ENCODE measurements around the gene SNAI3. TPM values are rescaled to one million over a fixed set of nuclear protein-coding genes. Genes with fewer than 3 reads are reported as not detected.

Gene SNAI3
- total and polyA plus RNA-seq, 12 donors = 0.21 to 8.6 (median 1.3) TPM

DNA sequence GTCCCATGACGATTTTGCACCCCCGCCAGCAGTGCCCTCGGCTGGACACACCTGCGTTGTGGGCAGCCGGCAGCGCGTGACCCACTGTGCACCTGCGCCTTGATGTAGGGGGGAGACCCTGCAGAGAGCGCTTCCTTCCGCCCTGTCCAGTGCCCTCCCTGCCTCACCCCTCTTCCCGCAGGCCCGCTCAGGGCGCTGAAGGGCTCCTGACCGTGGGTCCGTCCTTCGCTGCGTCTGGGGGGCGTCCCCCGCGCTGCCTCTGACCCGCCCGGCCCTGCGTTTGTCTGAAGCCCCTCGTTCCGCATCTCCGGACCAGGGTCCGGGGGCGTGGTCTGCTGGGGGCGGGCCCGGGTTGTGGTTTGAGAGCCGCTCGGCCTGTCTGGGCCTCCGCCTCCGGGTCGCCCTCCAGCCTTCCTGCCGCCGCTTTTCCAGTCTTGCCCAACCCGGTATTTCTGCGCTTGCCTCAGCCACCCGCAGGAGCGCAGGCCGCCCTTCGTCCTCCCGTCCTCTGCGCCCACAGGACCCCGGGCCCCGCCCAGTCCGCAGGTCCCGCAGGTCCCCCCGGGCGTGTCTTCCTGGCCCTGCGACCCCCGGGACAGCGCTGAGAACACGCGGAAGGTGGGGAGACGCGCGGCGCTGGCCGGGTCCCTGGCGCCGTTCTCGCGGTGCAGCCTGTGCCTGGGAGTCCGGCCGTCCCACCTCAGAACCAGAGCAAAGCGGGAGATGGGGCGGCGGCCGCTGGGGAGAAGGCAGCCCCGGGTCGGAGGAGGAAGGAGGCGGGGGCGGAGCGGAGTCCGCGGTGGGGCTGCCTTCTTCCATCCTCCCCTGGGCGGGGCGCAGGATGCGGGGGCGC lies 51.9 kb downstream of the SNAI3 start:
- peak; percentile 38 to 77 (median 54) for ATAC-seq
- peak overlapping the region; percentile 20 to 65 (median 50) for H3K4me3 ChIP-seq

DNA sequence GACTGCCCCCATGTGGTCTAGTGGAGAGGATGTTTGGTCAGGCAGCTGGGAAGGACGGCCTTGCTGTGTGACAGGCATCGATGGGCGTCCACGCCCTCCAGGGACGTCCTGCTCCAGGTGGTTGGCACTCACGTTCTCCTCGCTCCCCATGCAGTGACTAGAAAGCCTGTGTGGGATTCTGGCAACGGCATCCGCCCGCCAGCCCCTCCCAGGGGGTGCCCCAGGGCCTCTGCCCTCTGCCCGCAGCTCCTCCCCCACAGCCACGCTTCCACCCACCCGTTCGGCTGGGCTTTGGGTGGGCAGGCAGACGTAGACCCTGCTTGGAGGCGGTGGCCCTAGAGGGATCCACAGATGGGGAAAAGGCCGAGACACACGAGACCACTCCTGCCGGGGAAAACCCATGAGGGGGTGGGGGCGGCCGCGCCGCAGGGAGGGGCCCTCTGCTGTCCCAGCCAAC lies 52.6 kb downstream of the SNAI3 start:
- DNase-seq = peak in 1 of 2 donors; percentile 22
- intact Hi-C loops (cut with DNase I) = no loop called here
- ATAC-seq = peak in 6 of 8 donors; percentile 12 to 45 (median 34)
- Histone ChIP-seq H3K4me1 (peaks cover 1 to 36% (median 26%) of the 10 kb centered on the region in 9 donors), H3K27ac (peak overlapping the region in 1 of 10 donors; percentile 88), H3K4me3 (peak overlapping the region in 8 of 10 donors; percentile 29 to 65 (median 52)), H3K9me3 (no peaks in the 10 kb centered on the region), H3K27me3 (peaks cover 7 to 39% (median 15%) of the 10 kb centered on the region in 7 donors), H3K36me3 (peaks cover 0 to 45% (median 26%) of the 10 kb centered on the region in 9 donors)
- WGBS, 2 donors = 57 to 67% methylated on average over 23 of the region's 23 CpGs
- TF ChIP-seq CTCF (IDR thresholded peaks at IDR 0.05) = peak in 5 of 9 donors; percentile 17 to 47 (median 29)

More for the DNA sequence above, 51.9 kb downstream of the SNAI3 start:
- TF ChIP-seq CTCF (IDR thresholded peaks at IDR 0.05) = no peak
- H3K27me3 ChIP-seq = peaks cover 13 to 46% (median 22%) of the 10 kb centered on the region in 7 donors
- peak; percentile 51 to 57 for DNase-seq
- intact Hi-C loops (cut with DNase I) = no loop called here
- peak overlapping the region in 4 of 10 donors; percentile 2 to 88 (median 42) for H3K27ac ChIP-seq
- H3K4me1 ChIP-seq = peaks cover 0 to 29% (median 21%) of the 10 kb centered on the region in 9 donors
- peaks cover 0 to 40% (median 26%) of the 10 kb centered on the region in 9 donors for H3K36me3 ChIP-seq
- WGBS, 2 donors = 17 to 20% methylated on average over 78 to 82 of the region's 82 CpGs
- no peaks in the 10 kb centered on the region for H3K9me3 ChIP-seq

DNA sequence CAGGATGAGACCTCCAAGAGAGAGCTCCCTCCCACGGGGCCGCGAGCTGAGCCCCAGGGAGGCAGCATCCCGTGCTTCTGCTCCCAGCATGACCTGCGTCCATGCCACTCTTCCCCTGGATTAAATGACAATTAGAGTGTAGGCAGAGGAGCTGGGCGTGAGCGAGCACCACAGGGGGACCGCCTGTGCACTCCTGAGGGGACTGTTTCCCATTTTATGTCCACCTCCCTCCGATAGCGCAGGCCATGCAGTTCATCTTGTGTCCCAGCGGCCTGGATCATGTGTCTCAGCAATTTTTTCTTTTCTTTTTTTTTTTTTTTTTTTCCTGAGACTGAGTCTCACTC lies 53.7 kb downstream of the SNAI3 start:
- DNase-seq (no peak), ATAC-seq (no peak)
- peaks cover 0 to 27% (median 6%) of the 10 kb centered on the region in 7 donors for H3K27me3 ChIP-seq
- no peak for TF ChIP-seq CTCF (IDR thresholded peaks at IDR 0.05)
- no peak overlapping the region for H3K4me3 ChIP-seq
- H3K4me1 ChIP-seq = peaks cover 4 to 44% (median 26%) of the 10 kb centered on the region in 9 donors
- H3K27ac ChIP-seq = no peak overlapping the region
- H3K9me3 ChIP-seq = no peaks in the 10 kb centered on the region
- WGBS, 2 donors = 89 to 92% methylated on average over 11 of the region's 11 CpGs
- H3K36me3 ChIP-seq = peaks cover 0 to 55% (median 26%) of the 10 kb centered on the region in 9 donors
- intact Hi-C loops (cut with DNase I) = no loop called here

- H3K27me3 ChIP-seq = peaks cover 0 to 22% (median 4%) of the 10 kb centered on the region in 7 donors
- no peak for TF ChIP-seq CTCF (IDR thresholded peaks at IDR 0.05)
- WGBS, 2 donors = 87 to 89% methylated on average over 30 of the region's 30 CpGs
- H3K27ac ChIP-seq = peak overlapping the region in 3 of 10 donors; percentile 55 to 64 (median 64)
- H3K4me3 ChIP-seq = no peak overlapping the region
- H3K36me3 ChIP-seq = peaks cover 0 to 60% (median 26%) of the 10 kb centered on the region in 9 donors
- no peaks in the 10 kb centered on the region for H3K9me3 ChIP-seq
- H3K4me1 ChIP-seq = peaks cover 4 to 44% (median 26%) of the 10 kb centered on the region in 9 donors
- intact Hi-C loops (cut with DNase I) = no loop called here
- ATAC-seq (no peak), DNase-seq (no peak)
Measured at GRCh38 chr16:88631920-88632586, 54.3 kb downstream of the SNAI3 start.
